Lower leg skin (tissue), 3 donors: ENCODE data around the gene CCDC27.

ENCODE experiments used
- POLR2A ChIP-seq, 2 donors: fragments of 450-650 bp; IDR thresholded peaks; one replicate each; pipeline ENCODE4 v1.6.1; 2016 to 2017; ENCODE audit warnings: antibody characterized with exemption in 2 of 2, mild to moderate bottlenecking in 1 of 2, moderate library complexity in 1 of 2
- TF ChIP-seq, protein P1 (sequence below), 3 donors: fragments of 450-650 bp; IDR thresholded peaks; one replicate each; pipeline ENCODE4 v1.5.1; 2016; ENCODE audit warnings: antibody characterized with exemption in 3 of 3, mild to moderate bottlenecking in 3 of 3, moderate library complexity in 2 of 3

DNA sequence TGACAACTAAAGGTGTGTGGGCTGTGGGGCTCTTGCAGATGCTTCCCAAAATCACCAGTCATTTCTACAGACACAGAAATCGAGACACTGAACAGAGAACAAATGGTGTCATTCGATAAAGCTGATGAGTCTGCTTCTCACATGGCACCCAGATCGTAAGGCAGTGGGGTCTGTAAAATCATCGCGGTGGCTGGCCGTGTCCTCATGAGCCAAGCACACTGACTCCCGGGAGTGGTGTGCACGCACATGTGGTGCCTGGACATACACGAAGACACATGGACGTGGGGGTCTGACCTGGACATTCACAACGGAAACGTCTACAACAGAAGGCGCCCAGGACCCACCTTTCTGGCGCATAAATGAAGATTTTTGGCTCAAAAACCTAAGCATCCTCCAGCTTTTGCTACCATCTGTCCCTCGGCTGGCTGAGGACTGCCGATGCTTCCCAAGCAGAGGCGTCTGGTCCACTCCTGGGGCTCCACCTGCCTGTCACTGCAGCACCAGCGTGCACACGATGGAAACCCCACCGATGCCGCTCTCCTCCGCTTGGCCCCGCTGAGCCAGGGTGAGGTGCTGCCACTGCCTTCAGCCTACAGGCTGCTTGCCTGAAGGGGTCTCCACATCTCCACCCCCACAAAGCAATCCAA is 27.1 kb downstream of the CCDC27 start:
- TF ChIP-seq, protein P1, sequence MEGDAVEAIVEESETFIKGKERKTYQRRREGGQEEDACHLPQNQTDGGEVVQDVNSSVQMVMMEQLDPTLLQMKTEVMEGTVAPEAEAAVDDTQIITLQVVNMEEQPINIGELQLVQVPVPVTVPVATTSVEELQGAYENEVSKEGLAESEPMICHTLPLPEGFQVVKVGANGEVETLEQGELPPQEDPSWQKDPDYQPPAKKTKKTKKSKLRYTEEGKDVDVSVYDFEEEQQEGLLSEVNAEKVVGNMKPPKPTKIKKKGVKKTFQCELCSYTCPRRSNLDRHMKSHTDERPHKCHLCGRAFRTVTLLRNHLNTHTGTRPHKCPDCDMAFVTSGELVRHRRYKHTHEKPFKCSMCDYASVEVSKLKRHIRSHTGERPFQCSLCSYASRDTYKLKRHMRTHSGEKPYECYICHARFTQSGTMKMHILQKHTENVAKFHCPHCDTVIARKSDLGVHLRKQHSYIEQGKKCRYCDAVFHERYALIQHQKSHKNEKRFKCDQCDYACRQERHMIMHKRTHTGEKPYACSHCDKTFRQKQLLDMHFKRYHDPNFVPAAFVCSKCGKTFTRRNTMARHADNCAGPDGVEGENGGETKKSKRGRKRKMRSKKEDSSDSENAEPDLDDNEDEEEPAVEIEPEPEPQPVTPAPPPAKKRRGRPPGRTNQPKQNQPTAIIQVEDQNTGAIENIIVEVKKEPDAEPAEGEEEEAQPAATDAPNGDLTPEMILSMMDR (IDR thresholded peaks at IDR 0.05), result no peak
- no peak for TF ChIP-seq POLR2A (IDR thresholded peaks at IDR 0.05)
